CD4-positive, alpha-beta T cell (primary cell): ENCODE data around the gene EIF5. TPM values are rescaled to one million over a fixed set of nuclear protein-coding genes. Genes with fewer than 3 reads are reported as not detected.

ENCODE experiments used
- ATAC-seq: fragments of 200-7000 bp; cut with Tn5 transposase; one replicate; pipeline ENCODE4 v1.10.0; 2022; ENCODE audit warnings: mild to moderate bottlenecking; ENCODE audit not compliant: poor library complexity
- CTCF ChIA-PET: fragments of 350-600 bp; sonication (Branson Sonifier 250); formaldehyde crosslinking; loops from one replicate; lab custom pipeline; 2021; ENCODE audit warnings: antibody characterized with exemption, inconsistent platforms; lab: Charles Lee
- POLR2A ChIA-PET: fragments of 350-600 bp; sonication (Branson Sonifier 250); formaldehyde crosslinking; loops from one replicate; lab custom pipeline; 2021; ENCODE audit warnings: antibody characterized with exemption, inconsistent platforms; lab: Charles Lee
- DNase-seq, 14 experiments: peaks; one replicate each; pipeline ENCODE4 v3.0.0-alpha.2; 2013 to 2020; ENCODE audit warnings: mixed read lengths in 2 of 14
- H3K27ac ChIP-seq, 2 donors: one replicate each; pipeline versions ENCODE4 v1.5.1 to v1.7.0; 2013; ENCODE audit warnings: low read length in 2 of 2, low read depth in 1 of 2, mild to moderate bottlenecking in 1 of 2
- H3K27me3 ChIP-seq, 2 experiments: 1 replicate in 1 of 2; 2 replicates in 1 of 2; pipeline versions ENCODE4 v1.6.1 to v1.7.0; 2013; ENCODE audit warnings: low read length in 2 of 2, control low read depth in 1 of 2, mild to moderate bottlenecking in 1 of 2, moderate library complexity in 1 of 2; ENCODE audit not compliant: insufficient read depth in 2 of 2, control insufficient read depth in 1 of 2
- H3K36me3 ChIP-seq: one replicate; pipeline ENCODE4 v1.6.1; 2013; ENCODE audit warnings: low read length, control low read depth; ENCODE audit not compliant: insufficient read depth
- H3K4me1 ChIP-seq: one replicate; pipeline ENCODE4 v1.6.1; 2013; ENCODE audit warnings: low read length, control low read depth; ENCODE audit not compliant: insufficient read depth
- H3K4me3 ChIP-seq: one replicate; pipeline ENCODE4 v1.5.1; 2013; ENCODE audit warnings: mild to moderate bottlenecking, low read length, moderate library complexity
- H3K9me3 ChIP-seq, 2 experiments: 1 replicate in 1 of 2; 2 replicates in 1 of 2; pipeline versions ENCODE4 v1.6.1 to v1.7.0; 2013; ENCODE audit warnings: low read length in 2 of 2, mild to moderate bottlenecking in 2 of 2, control low read depth in 1 of 2, moderate library complexity in 1 of 2; ENCODE audit not compliant: control insufficient read depth in 1 of 2, insufficient read depth in 1 of 2
- H3K27ac Mint-ChIP-seq: one replicate; pipeline ENCODE4 v1.8.0; 2020; ENCODE audit warnings: mixed read lengths
- H3K27me3 Mint-ChIP-seq: one replicate; pipeline ENCODE4 v1.8.0; 2021; ENCODE audit warnings: mixed read lengths
- H3K36me3 Mint-ChIP-seq: one replicate; pipeline ENCODE4 v1.8.0; 2021; ENCODE audit warnings: low read depth, mixed read lengths
- H3K4me1 Mint-ChIP-seq: one replicate; pipeline ENCODE4 v1.8.0; 2021; ENCODE audit warnings: low read depth, mixed read lengths
- H3K4me3 Mint-ChIP-seq: one replicate; pipeline ENCODE4 v1.8.0; 2020; ENCODE audit warnings: mild to moderate bottlenecking, mixed read lengths
- H3K9me3 Mint-ChIP-seq: one replicate; pipeline ENCODE4 v1.8.0; 2020; ENCODE audit warnings: mixed read lengths
- intact Hi-C, 2 experiments: fragments of 100-400 bp; cut with DNase I in 1 of 2; cut with micrococcal nuclease in 1 of 2; formaldehyde crosslinking; loops; one replicate each; pipeline versions ENCODE4 v1.15.1 to v1.9.0; 2023 to 2025; cut with DNase I, micrococcal nuclease
- total RNA-seq, 174 experiments: library from RNA in 2 of 174; stranded (reverse) in 2 of 174; gene quantifications; one replicate each; pipeline ENCODE4 v1.2.3 and lab custom pipeline; 2021 to 2026
- TF ChIP-seq, protein P1 (sequence below): fragments of 200-600 bp; IDR thresholded peaks from one replicate; pipeline ENCODE4 v1.8.0; 2022; ENCODE audit warnings: antibody characterized with exemption, mild to moderate bottlenecking

Gene EIF5
- total RNA-seq, 2 experiments from 2014 or later, result 658 TPM

GRCh38 chr14:103348154-103348553 is 14.1 kb downstream of the EIF5 start:
- no peak overlapping the region for H3K27ac Mint-ChIP-seq

DNA sequence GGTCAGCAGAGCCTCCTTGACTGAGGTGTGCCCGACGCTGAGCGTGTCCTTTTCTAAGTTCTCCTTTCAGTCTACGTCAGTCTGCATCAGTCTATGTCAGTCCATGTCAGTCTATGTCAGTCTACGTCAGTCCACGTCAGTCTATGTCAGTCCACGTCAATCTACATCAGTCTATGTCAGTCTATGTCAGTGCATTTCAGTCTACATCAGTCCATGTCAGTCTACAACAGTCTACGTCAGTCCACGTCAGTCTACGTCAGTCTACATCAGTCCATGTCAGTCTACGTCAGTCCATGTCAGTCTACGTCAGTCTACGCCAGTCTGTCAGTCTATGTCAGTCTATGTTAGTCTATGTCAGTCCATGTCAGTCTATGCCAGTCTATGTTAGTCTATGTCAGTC is 15.9 kb downstream of the EIF5 start:
- ChIA-PET CTCF (no interaction called here), POLR2A (no interaction called here)
- ATAC-seq (no peak), DNase-seq (no peak)
- Histone ChIP-seq H3K27me3 (no peaks in the 10 kb centered on the region), H3K27ac (no peak overlapping the region), H3K36me3 (peaks cover 1% of the 10 kb centered on the region), H3K4me1 (no peaks in the 10 kb centered on the region), H3K4me3 (no peak overlapping the region), H3K9me3 (no peaks in the 10 kb centered on the region)
- H3K4me1 Mint-ChIP-seq, result peaks cover 8% of the 10 kb centered on the region
- H3K27me3 Mint-ChIP-seq, result peaks cover 5% of the 10 kb centered on the region
- intact Hi-C loops, result no loop called here
- peaks cover 6% of the 10 kb centered on the region for H3K36me3 Mint-ChIP-seq
- H3K4me3 Mint-ChIP-seq, result no peak overlapping the region
- TF ChIP-seq, protein P1, sequence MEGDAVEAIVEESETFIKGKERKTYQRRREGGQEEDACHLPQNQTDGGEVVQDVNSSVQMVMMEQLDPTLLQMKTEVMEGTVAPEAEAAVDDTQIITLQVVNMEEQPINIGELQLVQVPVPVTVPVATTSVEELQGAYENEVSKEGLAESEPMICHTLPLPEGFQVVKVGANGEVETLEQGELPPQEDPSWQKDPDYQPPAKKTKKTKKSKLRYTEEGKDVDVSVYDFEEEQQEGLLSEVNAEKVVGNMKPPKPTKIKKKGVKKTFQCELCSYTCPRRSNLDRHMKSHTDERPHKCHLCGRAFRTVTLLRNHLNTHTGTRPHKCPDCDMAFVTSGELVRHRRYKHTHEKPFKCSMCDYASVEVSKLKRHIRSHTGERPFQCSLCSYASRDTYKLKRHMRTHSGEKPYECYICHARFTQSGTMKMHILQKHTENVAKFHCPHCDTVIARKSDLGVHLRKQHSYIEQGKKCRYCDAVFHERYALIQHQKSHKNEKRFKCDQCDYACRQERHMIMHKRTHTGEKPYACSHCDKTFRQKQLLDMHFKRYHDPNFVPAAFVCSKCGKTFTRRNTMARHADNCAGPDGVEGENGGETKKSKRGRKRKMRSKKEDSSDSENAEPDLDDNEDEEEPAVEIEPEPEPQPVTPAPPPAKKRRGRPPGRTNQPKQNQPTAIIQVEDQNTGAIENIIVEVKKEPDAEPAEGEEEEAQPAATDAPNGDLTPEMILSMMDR, result no peak
- no peaks in the 10 kb centered on the region for H3K9me3 Mint-ChIP-seq
- no peak overlapping the region for H3K27ac Mint-ChIP-seq

More at GRCh38 chr14:103348154-103348553, 14.1 kb downstream of the EIF5 start:
- no peak overlapping the region for H3K4me3 ChIP-seq
- DNase-seq (no peak), ATAC-seq (no peak)
- peaks cover 8% of the 10 kb centered on the region for H3K4me1 Mint-ChIP-seq
- intact Hi-C loops, result no loop called here
- no peak overlapping the region for H3K27ac ChIP-seq
- H3K4me3 Mint-ChIP-seq, result no peak overlapping the region
- no peaks in the 10 kb centered on the region for H3K4me1 ChIP-seq
- no peaks in the 10 kb centered on the region for H3K27me3 ChIP-seq
- H3K9me3 ChIP-seq, result no peaks in the 10 kb centered on the region
- no peaks in the 10 kb centered on the region for H3K9me3 Mint-ChIP-seq
- peaks cover 24% of the 10 kb centered on the region for H3K36me3 Mint-ChIP-seq
- H3K36me3 ChIP-seq, result peaks cover 20% of the 10 kb centered on the region
- TF ChIP-seq, protein P1, result no peak
- ChIA-PET CTCF (interaction anchor here (1.1 kb wide), 1 partner anchor 43 kb away, joined by 3 read pairs; no protein-coding TSS in a partner anchor), POLR2A (interaction anchor here (0.7 to 6.1 kb wide), 2 partner anchors 14 to 43 kb away, joined by 3 to 51 read pairs; partner anchors contain the start of gene EIF5)
- no peaks in the 10 kb centered on the region for H3K27me3 Mint-ChIP-seq

- CTCF ChIA-PET, result no interaction called here
- POLR2A ChIA-PET, result no interaction called here
Observed at GRCh38 chr14:103353362-103353761, 19.3 kb downstream of the EIF5 start.

More at GRCh38 chr14:103353362-103353761, 19.3 kb downstream of the EIF5 start:
- intact Hi-C loops, result no loop called here
- Mint-ChIP-seq H3K36me3 (no peaks in the 10 kb centered on the region), H3K27me3 (peaks cover 5% of the 10 kb centered on the region), H3K4me3 (no peak overlapping the region), H3K4me1 (no peaks in the 10 kb centered on the region), H3K27ac (no peak overlapping the region), H3K9me3 (no peaks in the 10 kb centered on the region)
- no peak for DNase-seq
- TF ChIP-seq, protein P1, result no peak
- no peaks in the 10 kb centered on the region for H3K36me3 ChIP-seq
- ATAC-seq, result no peak
- H3K27ac ChIP-seq, result no peak overlapping the region
- H3K27me3 ChIP-seq, result no peaks in the 10 kb centered on the region
- no peaks in the 10 kb centered on the region for H3K9me3 ChIP-seq
- H3K4me3 ChIP-seq, result no peak overlapping the region
- H3K4me1 ChIP-seq, result no peaks in the 10 kb centered on the region
